Activated CD8-positive, alpha-beta memory T cell treated with anti-CD3 and anti-CD28 coated beads for 48 hours (primary cell): ENCODE measurements around the gene DENND2A.
"Not testable (repeated sequence)": the region's sequence is repeated elsewhere in the genome, so short reads cannot be mapped to it uniquely, and the experiment has no call there.

Source experiments
- DNase-seq, 3 experiments: peaks; one replicate each; pipeline ENCODE4 v3.0.0-alpha.2; 2020; ENCODE audit warnings: low read depth in 2 of 3, low spot score in 2 of 3

Gene DENND2A

GRCh38 chr7:140619915-140620510 is 20.6 kb downstream of the DENND2A start:
- not testable (repeated sequence) for DNase-seq

GRCh38 chr7:140619176-140619575 is 21.4 kb downstream of the DENND2A start:
- DNase-seq = no peak

- DNase-seq = no peak
Measured at GRCh38 chr7:140618306-140618705, 22.3 kb downstream of the DENND2A start.

- DNase-seq = no peak
Measured at GRCh38 chr7:140617081-140617480, 23.5 kb downstream of the DENND2A start.

GRCh38 chr7:140616328-140616727 is 24.3 kb downstream of the DENND2A start:
- no peak for DNase-seq

- DNase-seq = no peak
Measured at GRCh38 chr7:140611641-140612040, 29.0 kb downstream of the DENND2A start.

- no peak for DNase-seq
Measured at GRCh38 chr7:140610204-140611165, 30.1 kb downstream of the DENND2A start.

GRCh38 chr7:140609646-140610045 is 31.0 kb downstream of the DENND2A start:
- no peak for DNase-seq

GRCh38 chr7:140607441-140607989 is 33.1 kb downstream of the DENND2A start:
- DNase-seq = no peak

- no peak for DNase-seq
Measured at GRCh38 chr7:140605337-140605736, 35.3 kb downstream of the DENND2A start.

- no peak for DNase-seq
Measured at GRCh38 chr7:140604760-140605159, 35.9 kb downstream of the DENND2A start.

- no peak for DNase-seq
Measured at GRCh38 chr7:140604076-140604475, 36.5 kb downstream of the DENND2A start.

GRCh38 chr7:140601566-140602174 is 38.9 kb downstream of the DENND2A start:
- DNase-seq = no peak

GRCh38 chr7:140600341-140600740 is 40.3 kb downstream of the DENND2A start:
- DNase-seq = no peak

GRCh38 chr7:140597428-140597949 is 43.1 kb downstream of the DENND2A start:
- no peak for DNase-seq

GRCh38 chr7:140596519-140597427 is 43.8 kb downstream of the DENND2A start:
- DNase-seq = no peak

GRCh38 chr7:140595468-140596092 is 45.0 kb downstream of the DENND2A start:
- no peak for DNase-seq

- DNase-seq = no peak
Measured at GRCh38 chr7:140594131-140594691, 46.4 kb downstream of the DENND2A start.

GRCh38 chr7:140593672-140593982 is 47.0 kb downstream of the DENND2A start:
- no peak for DNase-seq
